ENCODE data around the gene LONP2.

The LONP2 gene, protein sequence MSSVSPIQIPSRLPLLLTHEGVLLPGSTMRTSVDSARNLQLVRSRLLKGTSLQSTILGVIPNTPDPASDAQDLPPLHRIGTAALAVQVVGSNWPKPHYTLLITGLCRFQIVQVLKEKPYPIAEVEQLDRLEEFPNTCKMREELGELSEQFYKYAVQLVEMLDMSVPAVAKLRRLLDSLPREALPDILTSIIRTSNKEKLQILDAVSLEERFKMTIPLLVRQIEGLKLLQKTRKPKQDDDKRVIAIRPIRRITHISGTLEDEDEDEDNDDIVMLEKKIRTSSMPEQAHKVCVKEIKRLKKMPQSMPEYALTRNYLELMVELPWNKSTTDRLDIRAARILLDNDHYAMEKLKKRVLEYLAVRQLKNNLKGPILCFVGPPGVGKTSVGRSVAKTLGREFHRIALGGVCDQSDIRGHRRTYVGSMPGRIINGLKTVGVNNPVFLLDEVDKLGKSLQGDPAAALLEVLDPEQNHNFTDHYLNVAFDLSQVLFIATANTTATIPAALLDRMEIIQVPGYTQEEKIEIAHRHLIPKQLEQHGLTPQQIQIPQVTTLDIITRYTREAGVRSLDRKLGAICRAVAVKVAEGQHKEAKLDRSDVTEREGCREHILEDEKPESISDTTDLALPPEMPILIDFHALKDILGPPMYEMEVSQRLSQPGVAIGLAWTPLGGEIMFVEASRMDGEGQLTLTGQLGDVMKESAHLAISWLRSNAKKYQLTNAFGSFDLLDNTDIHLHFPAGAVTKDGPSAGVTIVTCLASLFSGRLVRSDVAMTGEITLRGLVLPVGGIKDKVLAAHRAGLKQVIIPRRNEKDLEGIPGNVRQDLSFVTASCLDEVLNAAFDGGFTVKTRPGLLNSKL

DNA sequence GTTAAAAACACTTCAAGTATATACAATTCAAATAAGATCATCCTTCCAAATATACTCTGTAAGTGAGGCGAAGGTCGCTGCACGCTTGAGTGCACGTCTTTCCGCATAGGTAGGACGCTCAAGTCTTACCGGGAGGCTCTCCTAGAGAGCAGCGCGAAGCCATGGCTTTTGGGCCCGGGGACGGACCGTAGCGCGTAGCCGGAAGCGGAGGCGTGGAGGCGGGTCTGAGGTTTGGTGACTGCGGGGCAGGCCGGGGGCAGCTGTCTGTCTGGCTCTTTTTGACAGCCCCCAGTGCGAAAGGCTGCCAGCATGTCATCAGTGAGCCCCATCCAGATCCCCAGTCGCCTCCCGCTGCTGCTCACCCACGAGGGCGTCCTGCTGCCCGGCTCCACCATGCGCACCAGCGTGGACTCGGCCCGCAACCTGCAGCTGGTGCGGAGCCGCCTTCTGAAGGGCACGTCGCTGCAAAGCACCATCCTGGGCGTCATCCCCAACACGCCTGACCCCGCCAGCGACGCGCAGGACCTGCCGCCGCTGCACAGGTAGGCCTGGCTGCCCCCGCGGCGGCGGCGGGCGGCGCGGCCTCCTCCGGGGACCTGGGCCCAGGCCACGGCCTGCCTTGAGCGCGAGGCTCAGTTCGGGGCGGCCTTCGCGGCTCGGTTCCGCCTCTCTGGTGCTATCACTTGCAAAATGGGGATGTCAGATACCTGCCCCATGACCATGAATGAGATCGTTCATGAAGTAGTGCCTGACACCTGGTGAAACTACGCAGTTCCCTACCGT, at the start of gene LONP2:
Gene LONP2, plus strand, starts transcription at position 221 of the 783 bp plus-strand sequence. Its CDS starts 89 bp downstream, at position 310.
- DNase-seq = peak; percentile 95

DNA sequence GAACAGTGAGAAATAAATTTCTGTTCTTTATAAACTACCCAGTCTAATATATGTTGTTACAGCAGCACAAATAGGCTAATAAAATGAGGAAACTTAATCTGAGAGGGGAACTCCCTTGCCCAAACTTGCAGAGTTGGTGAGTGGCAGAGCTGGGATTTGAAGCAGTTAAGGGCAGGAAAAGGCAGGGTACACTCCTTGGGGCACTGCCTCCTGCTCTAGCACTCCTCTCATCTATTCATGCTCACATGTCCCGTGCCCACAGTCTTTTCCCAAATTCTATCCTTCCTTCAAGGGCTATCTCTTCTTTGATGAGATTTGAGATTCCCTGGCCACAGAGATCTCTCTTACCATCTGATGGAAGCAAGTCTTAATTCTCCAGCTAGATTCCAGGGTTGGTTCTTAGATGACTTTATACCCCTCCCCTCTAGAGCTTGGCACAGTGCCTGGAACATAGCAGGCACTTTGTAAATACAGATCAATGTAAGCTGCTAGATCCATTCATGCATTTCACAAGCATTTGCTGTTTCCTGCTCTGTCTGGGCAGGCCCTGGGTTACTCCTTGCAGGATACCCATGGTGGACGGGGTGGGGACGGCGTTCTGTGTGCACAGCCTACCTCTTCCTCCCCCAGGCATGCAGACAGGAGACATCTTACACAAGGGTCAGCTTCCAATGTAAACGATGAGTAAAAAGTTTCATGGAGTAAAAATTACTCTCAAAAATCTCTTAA, 49.1 kb upstream of the LONP2 start:
- DNase-seq = no peak

DNA sequence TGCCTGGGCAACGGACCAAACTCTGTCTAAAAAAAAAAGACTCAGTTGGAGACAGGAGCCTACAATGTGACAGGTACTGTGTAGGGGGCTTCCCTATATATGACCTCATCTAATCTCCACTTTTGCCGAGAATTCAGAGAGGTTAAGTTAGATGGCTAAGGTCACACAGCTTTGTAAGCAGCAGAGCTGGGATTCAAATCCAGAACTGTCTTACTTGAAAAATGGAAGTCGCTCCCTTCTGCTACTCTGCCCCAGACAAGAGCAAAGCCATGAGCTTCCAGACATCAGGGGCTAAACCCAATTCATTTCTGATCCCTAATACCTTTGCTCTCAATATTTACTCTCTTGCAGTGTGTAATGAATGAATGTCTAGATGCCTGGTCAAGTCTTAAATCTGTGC, 46.8 kb upstream of the LONP2 start:
- DNase-seq = no peak

DNA sequence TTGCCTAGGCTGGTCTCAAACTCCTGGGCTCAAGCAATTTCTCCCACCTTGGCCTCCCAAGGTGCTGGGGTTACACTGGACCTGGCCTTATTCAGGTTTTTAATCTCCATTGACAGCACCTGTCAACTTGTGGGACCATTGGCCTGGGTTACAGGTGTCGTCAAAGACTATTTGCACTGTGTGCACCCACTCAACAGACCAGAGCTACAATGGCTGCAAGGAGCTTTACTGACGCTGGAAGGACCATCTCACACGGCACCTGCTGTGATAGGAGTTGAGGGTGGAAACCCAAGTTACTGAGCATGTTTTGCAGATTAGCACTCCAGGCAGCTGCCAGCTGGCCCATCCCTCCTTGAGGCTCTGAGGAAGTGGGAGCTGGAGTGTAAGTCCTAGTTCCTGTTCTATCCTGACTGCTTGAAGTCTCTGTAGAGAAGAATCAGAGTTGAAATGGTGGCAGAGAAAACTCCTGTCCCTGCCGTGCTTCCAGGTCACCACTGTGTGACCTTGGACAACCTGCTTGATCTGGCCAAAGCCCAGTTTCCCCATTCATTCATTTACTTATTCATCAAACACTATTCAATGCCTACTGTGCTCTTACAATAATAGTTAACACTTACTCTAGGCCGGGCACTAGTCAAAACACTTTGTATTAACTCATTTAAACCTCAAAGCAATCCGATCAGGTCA, 42.4 kb upstream of the LONP2 start:
- peak; percentile 37 for DNase-seq

DNA sequence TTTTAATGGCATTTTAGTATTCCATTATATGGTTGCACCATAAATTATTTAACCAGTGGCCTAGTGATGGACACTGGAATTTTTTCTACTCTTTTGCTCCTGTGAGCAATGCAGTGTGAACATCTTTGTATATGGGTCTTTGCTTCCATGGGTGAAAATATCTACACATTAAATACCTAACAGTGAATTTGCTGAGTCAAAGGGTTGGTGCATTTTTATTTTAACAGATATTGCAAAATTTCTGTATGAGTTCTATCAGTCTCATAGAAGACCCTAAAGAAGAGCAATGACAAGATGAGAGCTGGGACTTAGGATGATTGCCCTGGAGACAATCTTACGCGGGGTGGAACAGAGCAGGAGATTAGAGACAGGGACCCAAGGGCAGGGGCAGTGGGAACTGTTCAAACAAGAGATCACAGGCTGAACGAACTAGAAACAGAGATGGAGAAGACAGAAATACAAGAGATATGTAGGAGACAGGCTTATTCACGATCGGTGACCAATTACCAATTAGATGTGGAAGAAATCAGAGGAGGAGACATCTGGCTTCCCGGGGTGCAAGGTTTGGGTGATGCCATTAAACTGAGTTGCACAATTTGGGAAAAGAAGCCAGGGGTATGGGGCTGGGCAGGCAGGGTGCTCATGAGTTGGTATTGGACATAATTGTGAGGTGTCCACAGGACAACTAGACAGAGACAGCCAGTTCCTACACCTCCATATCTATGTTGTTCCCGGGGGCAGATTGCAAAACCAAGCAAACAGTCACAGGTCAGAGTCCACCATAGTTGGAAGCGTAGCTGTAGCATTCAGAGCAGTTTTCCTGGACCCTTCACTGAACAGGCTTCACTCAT, 39.9 kb upstream of the LONP2 start:
- no peak for DNase-seq

DNA sequence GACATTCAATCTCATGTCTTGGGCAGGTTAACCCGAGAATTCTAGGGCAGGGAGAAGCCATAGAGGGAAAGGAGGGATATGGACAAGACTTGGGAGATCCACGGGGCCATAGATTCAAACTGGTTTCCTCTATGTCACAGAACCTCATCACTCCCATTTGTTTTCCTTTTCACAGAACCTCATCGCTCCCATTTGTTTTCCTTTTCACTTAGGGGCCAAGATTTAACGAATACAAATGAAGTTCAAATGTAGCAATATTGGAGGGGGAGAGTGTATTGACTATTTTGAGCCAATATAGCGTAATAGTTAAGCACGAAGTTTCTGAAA, 39.3 kb upstream of the LONP2 start:
- no peak for DNase-seq

DNA sequence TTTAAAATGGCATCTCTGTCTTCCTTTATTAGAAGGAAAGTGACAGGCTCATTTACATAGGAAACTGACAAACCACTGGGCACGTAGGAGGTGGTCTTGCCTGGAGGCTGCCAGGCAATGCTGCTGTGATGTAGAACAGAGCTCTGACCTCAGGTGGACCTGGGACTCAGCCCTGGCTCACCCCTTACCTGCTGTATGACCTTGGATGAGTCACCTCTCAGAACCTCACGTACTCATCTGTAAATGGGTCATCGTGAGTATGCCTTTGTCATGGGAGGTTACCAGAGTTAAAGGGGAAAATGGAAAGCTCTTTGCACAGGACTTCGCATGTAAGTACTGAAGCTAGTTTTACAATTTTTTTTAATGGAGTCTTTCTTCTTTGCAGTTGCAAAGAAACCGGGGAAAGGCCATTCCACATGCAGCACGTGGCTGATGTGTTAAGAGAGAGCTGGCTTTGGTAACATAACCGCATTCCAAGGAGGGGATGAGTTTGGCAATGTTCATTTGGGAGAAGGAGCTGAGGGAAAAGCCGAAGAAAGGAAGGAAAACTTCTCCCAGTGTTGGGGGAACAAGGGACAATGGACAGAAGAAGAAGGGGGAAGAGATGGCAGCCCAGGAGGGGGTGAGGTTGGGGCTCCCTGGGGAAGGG, 37.4 kb upstream of the LONP2 start:
- DNase-seq = peak; percentile 76

DNA sequence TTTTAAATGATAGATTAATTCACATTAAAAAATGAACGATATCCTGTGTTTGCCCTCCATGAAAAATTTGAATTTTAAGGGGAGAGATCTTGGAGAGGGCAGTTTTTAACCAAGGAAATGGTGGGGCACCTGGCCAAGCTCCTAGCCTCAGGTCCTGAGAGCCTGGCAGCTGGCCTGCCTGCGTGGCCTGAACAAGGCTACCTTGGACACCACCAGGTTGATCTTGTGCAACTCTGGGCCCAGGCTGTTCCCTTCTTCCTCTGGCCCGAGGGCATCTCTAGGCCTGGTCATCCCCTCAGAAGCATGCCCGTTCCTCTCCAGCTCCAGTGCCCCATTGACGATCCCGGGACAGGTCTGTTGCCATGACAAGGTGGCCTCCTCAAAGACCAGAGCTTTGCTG, 33.4 kb upstream of the LONP2 start:
- no peak for DNase-seq

DNA sequence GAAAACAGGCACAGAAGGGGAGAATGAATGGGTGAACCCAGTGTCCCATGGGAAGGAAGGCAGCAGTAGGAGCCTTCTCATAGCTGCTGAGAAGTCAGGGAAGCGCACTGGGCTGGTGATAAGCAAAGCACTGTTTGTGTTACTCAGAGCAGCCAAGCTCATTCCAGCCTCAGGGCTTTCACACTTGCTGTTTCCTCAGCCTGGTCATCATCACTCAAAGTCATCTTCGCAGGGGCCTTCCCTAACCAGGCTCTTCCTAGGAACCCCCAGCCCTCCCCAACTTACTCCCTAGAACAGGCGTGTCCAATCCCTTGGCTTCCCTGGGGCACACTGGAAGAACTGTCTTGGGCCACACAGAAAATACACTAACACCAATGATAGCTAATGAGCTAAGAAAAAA, 32.1 kb upstream of the LONP2 start:
- peak; percentile 70 for DNase-seq

DNA sequence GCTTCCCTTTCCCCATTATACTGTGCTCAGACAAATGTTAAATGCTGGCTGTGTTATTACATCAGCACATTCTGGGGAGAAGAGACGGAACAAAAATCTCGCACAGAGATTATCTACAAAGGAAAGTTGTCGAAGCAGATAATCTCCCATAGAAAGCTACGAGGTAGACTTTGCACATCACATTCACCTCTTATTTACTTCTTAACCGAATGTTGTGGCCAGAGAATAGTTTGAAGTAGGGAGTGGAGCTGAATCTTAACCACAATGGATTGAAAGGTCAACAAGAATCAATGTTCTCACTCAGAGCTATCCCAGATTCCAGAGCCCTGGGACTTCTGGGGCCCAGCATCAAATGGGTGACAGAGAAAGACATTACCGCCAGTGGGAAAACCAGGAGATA, 28.4 kb upstream of the LONP2 start:
- DNase-seq = no peak

DNA sequence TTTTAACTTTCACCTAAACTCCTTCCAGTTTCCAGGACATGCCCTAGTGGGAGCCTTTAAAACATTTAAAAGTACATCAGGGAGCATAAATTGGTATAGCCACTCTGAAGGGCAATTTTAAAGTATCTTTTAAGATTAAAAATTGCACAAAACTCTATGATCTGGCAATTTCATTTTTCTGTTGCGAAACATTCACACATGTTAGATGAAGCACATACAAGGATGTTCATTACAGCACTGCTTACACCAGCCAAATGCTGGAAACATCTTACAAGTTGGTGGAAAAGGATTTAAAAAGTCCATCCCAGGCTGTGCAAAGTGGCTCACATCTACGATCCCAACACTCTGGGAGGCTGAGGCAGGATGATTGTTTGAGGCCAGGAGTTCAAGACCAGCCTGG, 26.4 kb upstream of the LONP2 start:
- peak; percentile 10 for DNase-seq

DNA sequence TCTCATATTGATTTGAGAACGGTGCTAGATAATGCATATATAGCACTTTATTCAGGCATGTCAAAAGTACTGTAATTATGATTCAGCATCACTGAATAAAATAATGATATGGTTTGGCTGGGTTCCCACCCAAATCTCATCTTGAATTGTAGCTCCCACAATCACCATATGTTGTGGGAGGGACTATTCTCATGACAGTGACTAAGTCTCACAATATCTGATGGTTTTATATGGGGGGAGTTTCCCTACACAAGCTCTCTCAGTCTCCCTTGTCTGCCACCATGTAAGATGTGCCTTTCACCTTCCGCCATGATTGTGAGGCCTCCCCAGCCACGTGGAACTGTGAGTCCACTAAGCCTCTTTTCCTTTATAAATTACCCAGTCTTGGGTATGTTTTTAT, 25.6 kb upstream of the LONP2 start:
- no peak for DNase-seq

DNA sequence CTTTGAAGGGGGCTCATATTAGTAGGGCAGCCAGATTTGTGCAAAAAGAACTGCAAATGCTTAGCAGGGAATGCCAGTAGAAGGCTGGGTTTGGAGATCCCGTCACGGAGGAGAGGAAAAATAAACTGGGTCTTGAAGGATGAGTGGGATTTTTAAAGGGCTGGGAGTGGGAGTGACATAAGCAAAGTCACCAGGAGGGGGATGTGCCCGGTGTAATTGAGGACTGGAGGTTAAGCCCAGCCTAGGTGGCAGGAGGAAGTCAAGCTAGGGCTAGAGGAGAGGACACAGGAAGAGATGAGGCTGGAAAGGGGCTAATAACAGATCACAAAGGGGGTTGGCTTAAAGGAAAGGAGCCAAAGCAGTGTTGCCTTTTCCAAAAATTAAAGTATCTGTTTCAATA, 23.2 kb upstream of the LONP2 start:
- DNase-seq = peak; percentile 44

DNA sequence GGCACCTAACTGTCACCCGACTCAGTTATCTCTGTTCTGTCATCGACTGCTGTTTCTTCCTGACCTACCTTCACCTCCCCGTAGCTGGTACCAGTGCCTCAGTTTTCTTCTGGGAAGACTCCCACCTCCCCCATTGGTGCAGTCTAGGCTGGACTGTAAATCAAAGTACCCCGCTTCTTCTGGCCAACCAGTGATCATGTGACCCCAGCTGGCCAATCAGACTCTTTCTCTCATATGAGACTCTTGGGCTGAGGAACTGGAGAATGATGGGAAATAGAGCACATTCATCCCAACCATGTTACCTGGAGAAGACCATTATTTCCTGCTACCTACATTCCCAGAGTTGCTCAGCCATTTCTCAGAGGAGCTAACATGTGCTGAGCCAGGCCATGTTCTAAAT, 20.6 kb upstream of the LONP2 start:
- peak; percentile 5 for DNase-seq

DNA sequence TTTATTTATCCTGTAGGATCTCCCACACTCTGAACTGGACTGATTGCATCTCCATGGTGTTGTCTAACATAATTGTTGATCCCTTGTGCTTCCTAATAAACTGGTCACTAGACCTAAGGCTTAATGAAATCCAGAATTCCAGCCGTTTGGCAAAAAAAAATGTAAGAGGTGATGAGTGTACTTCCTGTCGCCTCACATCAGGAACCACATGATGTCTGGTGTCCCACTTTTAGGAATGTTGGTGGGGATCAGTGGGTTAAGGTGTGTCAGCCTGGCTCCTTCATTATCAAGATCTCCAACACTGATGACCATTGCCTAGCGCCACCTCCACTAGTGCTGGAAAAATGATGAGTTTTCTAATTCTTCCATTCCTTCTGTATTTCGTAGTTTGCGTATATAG, 18.6 kb upstream of the LONP2 start:
- DNase-seq = no peak

DNA sequence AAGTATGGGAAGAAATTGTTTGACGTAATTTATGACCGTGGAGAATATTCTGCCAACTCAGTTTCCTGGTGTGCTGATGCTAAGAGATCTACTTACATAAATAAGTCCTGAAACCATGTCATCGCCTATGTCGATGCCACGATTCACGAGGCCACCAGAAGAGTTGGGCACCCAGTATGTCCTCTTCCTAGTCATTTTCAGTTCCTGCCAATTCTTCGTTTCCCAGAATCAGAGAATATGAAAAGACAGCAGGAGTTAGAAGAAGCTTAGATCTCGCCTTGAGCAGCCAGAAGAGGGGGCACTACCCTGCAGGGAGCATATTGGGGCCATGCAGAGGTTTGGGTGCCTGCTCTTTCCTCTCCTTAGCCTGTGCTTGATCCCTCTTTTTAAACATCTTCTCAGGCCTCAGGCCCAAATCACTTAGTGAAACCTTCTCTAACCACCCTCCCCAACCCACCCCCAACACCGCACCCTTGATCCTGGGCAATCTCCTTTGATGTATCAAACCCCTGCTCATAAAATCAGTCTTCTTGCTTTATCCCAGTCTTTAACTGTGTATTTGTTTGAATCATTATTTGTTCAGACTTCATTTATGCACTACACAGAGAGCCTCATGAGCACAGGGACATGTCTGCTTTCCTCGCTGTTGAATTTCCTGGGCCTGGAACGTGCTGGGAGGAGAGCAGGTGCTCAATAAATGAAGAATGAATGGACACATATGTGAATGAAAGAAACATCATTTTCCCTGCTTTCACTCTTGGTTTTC, 12.2 kb upstream of the LONP2 start:
- DNase-seq = peak; percentile 63

DNA sequence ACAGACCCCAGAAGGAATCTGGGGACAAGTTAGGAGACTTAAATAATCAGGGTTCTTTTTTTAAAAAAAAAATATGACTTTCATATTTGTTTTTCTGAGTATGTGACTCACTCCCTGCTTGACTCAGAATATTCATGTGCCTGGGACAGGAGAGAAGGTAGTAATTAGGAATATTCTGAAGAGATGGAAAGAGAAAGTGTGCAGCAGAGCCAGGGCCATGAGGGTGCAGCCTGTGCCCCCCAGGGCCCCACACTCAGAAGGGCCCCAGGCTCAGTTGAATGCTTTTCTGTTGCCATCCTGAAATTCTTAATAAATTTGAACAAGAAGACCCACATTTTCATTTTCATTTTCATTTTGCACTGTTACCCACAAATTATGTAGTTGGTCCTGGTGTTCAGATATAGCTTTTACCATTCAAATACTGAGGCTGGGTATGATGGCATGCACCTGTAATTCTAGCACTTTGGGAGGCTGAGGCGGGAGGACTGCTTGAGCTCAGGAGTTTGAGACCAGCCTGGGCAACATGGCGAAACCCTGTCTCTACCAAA, 11.5 kb upstream of the LONP2 start:
- DNase-seq = no peak

DNA sequence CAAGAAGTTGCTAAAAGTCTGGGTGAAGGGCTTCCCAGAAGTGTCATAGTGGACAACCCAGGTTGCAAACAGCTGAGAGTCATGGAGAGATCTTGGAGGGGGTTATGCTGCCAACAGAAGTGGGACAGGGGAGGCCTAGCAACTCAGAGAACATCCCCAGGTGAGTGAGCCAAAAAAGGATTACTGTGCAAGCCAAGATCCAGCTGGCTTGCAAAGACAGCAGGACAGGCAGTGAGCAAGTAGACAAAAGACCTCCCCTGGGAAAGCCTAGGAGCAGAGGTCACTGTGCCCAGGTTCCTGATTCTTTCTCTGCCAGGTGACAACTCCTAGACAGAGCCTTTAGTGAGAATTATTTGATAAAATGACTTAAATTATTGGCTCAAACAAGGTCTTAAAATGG, 9.5 kb upstream of the LONP2 start:
- no peak for DNase-seq

DNA sequence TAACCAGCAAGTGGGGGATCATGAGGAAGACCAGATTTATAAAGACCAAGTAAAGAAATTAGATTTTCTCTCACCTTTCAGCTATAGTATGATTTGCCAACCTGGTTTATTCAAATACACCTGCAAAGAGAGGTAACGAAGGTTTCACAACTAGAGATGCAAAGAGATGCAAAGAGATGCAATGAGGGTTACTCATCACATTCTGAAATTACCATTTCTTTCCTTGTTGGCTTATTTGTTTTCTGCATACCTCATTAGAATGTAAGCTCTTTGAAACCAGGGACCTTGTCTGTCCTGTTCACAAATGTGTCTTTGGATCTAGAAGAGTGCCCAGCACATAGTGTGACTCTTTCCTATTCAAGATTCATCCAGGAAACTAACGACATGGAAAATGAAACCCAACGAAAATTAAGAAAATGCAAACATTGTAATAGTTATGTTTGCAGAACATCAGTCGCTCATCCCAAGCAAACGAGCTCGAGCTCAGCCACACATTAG, 9.0 kb upstream of the LONP2 start:
- no peak for DNase-seq
